ENCODE data around the gene VPS51. TPM values are rescaled to one million over a fixed set of nuclear protein-coding genes. Genes with fewer than 3 reads are reported as not detected.
A peak's percentile ranks its signal among the peaks of the same experiment; 100 is the strongest.

Gene VPS51
- total and polyA plus RNA-seq, 2 of the 13 experiments (the other 11 are each of a cell fraction or from before 2014, with no cell fraction given), result 76.3 to 90.6 TPM

DNA sequence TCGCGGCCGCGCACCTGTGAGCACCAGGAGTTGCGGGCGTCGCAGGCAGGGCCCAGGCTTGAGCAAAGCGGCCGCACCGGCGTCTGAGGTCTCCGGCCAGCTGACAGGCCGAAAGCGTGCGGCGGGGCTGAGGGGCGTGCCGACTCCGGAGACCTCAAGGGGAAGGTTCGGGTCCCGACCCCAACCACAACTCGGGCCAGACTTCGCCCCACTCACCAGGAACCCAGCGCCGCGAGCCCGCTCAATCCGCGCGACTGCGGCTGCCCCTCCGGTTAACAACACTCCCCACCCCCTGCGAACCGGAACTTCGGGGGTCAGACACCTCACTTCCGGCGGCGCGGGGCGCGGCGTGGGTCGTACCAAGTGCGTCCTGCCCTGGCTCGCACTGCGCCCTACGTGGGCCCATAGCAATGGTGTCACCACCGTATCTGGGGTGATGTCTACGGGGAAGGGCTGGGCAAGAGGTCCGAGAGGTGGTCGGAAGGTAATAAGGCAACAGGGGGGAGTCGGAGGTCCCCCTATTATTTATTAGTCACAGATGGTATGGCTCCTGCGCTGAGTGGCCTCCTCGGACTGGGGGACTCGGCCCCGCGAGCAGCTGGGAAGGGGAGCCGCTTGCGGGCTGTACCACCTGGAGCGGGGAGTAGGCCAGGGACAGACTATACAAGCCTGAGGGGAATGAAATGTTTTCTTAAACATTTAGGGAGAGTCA is 38.4 kb downstream of the VPS51 start, which contains the start of gene SYVN1 (continued):
- TF ChIP-seq, protein P1, sequence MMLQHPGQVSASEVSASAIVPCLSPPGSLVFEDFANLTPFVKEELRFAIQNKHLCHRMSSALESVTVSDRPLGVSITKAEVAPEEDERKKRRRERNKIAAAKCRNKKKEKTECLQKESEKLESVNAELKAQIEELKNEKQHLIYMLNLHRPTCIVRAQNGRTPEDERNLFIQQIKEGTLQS (CRISPR knock-in tag; IDR thresholded peaks at IDR 0.05), result no peak; the same call in 1 of the 2 replicates
- TF ChIP-seq ZFP36L1 (CRISPR knock-in tag; IDR thresholded peaks at IDR 0.05), result no peak
- TF ChIP-seq ATF7-NPFF (CRISPR knock-in tag; IDR thresholded peaks at IDR 0.05; ENCODE audit: low read depth), result peak; percentile 43; the same call in 1 of the 2 replicates
- TF ChIP-seq NFIC (IDR thresholded peaks at IDR 0.05; ENCODE audit: low read length), result peak; percentile 23; the same call in 1 of the 2 replicates
- TF ChIP-seq NRL (CRISPR knock-in tag; IDR thresholded peaks at IDR 0.05; ENCODE audit: borderline replicate concordance), result no peak; the same call in 1 of the 2 replicates
- TF ChIP-seq PAWR (CRISPR knock-in tag; IDR thresholded peaks at IDR 0.05; ENCODE audit: borderline replicate concordance), result 0 out of 2 replicates have a peak, but pooled peaks have one; percentile 62
- TF ChIP-seq ZNF446 (CRISPR knock-in tag; IDR thresholded peaks at IDR 0.05), result no peak
- TF ChIP-seq, protein P2, sequence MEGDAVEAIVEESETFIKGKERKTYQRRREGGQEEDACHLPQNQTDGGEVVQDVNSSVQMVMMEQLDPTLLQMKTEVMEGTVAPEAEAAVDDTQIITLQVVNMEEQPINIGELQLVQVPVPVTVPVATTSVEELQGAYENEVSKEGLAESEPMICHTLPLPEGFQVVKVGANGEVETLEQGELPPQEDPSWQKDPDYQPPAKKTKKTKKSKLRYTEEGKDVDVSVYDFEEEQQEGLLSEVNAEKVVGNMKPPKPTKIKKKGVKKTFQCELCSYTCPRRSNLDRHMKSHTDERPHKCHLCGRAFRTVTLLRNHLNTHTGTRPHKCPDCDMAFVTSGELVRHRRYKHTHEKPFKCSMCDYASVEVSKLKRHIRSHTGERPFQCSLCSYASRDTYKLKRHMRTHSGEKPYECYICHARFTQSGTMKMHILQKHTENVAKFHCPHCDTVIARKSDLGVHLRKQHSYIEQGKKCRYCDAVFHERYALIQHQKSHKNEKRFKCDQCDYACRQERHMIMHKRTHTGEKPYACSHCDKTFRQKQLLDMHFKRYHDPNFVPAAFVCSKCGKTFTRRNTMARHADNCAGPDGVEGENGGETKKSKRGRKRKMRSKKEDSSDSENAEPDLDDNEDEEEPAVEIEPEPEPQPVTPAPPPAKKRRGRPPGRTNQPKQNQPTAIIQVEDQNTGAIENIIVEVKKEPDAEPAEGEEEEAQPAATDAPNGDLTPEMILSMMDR (CRISPR knock-in tag; IDR thresholded peaks at IDR 0.05), result peak; percentile 24
- TF ChIP-seq MXI1 (IDR thresholded peaks at IDR 0.05; ENCODE audit: borderline replicate concordance, low read depth, low read length), result peak; percentile 64; the same call in 1 of the 3 replicates
- TF ChIP-seq ZNF44 (CRISPR knock-in tag; IDR thresholded peaks at IDR 0.05), result peak; percentile 94; the same call in 1 of the 2 replicates
